ENCODE measurements around the gene RGS10.
"Not testable (repeated sequence)": the region's sequence is repeated elsewhere in the genome, so short reads cannot be mapped to it uniquely, and the experiment has no call there.

The RGS10 gene

DNA sequence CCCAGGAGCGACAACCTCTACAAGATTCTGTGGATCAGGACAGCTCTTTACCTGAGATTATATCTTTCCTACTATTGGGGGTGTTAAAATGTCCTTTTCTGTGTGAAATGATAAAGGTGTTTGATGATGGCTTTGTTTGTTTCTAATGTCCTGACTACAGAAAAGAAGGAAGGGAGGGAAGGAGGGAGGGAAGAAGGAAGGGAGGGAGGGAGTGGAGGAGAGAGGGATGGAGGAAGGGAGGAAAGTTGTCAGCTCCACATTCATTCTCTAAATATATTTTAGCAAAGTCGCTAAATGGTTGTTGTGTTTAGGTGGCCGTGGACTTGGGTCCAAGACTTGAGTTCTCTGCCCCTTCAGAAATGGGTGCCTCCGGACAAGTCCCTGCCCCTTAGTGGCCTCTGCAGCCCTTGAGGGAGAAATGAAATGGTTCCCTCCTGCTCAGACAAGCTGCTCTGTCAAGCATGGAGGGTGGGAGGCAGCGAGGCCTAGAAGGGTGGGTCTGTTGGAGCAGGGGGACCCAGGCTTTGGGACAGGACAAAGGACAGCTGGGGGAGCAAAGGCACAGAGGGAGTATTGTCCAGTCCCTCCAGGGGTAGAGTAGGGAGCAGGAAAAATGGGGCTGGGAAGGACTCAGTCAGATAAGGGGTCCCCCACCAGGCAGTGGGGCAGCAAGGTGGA is 4.4 kb downstream of the RGS10 start:
- Histone ChIP-seq H3K27ac (ENCODE audit: low read length) (no peak overlapping the region), H3K27me3 (ENCODE audit: insufficient read depth, low read length) (peaks cover 43% of the 10 kb centered on the region), H3K9me3 (ENCODE audit: insufficient read depth, low read depth, low read length) (no peaks in the 10 kb centered on the region), H3K4me1 (ENCODE audit: insufficient read depth, low read length) (no peaks in the 10 kb centered on the region), H3K36me3 (ENCODE audit: insufficient read depth, low read depth, low read length) (no peaks in the 10 kb centered on the region), H3K9ac (ENCODE audit: low read depth, low read length) (no peak overlapping the region), H3K4me3 (ENCODE audit: low read length) (no peak overlapping the region)

DNA sequence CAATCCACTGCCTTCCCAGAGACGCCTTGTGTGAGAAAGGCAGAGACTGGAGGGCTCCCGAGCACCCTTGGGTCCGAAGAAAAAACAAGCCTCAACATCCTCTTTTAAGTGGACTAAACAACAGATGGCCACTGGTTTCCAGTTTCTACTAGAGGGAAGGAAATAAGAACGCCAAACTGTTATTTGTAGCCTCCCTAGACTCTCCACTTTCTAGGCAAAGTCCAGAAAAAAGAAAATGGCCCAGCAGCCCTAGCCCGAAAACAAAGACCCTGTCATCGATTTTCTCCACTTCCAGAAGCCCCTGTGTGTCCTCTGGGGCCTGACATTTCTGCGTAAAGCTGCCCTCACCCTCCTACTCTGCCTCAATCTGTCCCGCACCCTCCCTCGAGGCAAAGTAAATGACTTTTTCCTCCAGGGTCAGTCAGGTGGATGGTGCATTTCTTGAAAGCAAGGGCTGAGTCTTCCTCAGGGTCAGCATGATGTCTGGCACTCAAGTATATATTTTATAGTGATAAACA is 6.0 kb downstream of the RGS10 start:
- Histone ChIP-seq H3K27me3 (ENCODE audit: insufficient read depth, low read length) (peaks cover 28% of the 10 kb centered on the region), H3K9me3 (ENCODE audit: insufficient read depth, low read depth, low read length) (no peaks in the 10 kb centered on the region), H3K36me3 (ENCODE audit: insufficient read depth, low read depth, low read length) (no peaks in the 10 kb centered on the region), H3K9ac (ENCODE audit: low read depth, low read length) (no peak overlapping the region), H3K27ac (ENCODE audit: low read length) (no peak overlapping the region), H3K4me1 (ENCODE audit: insufficient read depth, low read length) (no peaks in the 10 kb centered on the region), H3K4me3 (ENCODE audit: low read length) (no peak overlapping the region)

DNA sequence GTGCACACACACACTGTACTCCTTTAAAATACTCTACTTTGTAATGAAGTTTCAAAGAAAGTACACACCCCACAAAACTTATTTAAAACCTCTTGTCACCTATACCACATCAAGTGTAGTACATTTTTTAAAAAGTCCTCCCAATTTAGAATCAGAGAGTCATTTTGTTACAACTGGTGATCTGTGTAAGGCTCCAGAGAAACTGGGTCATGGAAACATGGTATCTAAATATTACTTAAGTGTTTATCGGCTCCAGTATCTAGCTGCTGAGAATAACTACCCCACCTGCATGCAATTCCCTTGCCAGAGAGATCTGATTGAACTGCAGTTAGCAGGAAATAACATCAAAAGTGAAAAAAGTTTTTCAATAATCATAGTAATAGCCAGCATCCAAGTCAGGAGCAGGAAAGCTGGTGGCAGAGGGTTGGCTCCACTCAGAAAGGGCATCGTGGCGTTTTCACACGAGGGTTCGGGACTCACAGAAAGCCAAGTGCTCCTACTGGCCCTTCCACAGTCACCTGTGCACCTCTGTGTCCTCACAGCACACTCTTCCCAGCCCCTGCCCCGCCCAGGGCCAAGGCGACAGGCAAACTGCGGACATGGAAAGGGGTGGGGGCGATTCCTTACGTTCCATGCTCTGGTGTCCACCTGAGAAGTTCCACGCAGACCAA is 6.5 kb downstream of the RGS10 start:
- Histone ChIP-seq H3K9ac (ENCODE audit: low read depth, low read length) (no peak overlapping the region), H3K27me3 (ENCODE audit: insufficient read depth, low read length) (peaks cover 22% of the 10 kb centered on the region), H3K27ac (ENCODE audit: low read length) (no peak overlapping the region), H3K36me3 (ENCODE audit: insufficient read depth, low read depth, low read length) (no peaks in the 10 kb centered on the region), H3K4me3 (ENCODE audit: low read length) (no peak overlapping the region), H3K4me1 (ENCODE audit: insufficient read depth, low read length) (no peaks in the 10 kb centered on the region), H3K9me3 (ENCODE audit: insufficient read depth, low read depth, low read length) (no peaks in the 10 kb centered on the region)

DNA sequence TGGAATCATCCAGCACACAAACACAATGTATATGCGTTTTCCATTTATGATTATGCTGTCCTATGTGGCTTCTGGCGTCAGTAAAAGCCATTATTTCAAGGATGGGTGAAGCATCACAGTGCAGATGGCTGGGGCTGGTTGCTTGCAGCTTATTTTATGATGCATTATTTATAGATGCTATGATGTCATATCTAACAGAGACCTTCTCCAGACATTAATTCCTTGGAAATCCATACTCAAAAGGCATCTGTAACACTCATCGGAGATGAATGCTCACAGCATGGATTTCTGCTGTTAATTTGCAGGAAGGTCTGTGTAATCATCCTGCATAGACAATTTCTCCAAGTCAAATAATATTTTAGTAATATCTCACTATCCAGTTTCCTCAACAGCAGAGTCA is 7.2 kb downstream of the RGS10 start:
- H3K27me3 ChIP-seq (ENCODE audit: insufficient read depth, low read length) = peaks cover 15% of the 10 kb centered on the region
- no peaks in the 10 kb centered on the region for H3K4me1 ChIP-seq (ENCODE audit: insufficient read depth, low read length)
- no peaks in the 10 kb centered on the region for H3K9me3 ChIP-seq (ENCODE audit: insufficient read depth, low read depth, low read length)
- H3K36me3 ChIP-seq (ENCODE audit: insufficient read depth, low read depth, low read length) = no peaks in the 10 kb centered on the region
- no peak overlapping the region for H3K9ac ChIP-seq (ENCODE audit: low read depth, low read length)
- H3K27ac ChIP-seq (ENCODE audit: low read length) = no peak overlapping the region
- no peak overlapping the region for H3K4me3 ChIP-seq (ENCODE audit: low read length)

DNA sequence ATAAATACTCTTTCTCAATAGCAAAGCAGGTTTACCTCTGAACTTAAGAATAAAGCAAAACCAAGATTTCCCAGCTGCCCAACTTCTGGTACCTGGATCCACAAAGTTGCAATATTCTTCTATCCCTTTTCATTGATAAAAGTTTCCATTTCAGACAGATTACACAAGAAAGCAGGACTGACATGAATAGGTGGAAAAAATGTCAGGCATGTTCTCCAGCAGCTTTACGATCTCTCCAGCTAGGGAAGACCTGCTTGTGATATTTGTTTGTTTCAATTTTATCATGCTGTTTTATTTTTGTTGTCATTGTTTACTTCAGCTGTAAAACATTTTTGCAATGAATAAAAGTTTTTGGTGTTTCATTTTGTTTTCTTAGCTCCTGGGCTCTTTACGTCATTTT is 9.0 kb downstream of the RGS10 start:
- Histone ChIP-seq H3K4me3 (ENCODE audit: low read length) (no peak overlapping the region), H3K27me3 (ENCODE audit: insufficient read depth, low read length) (peaks cover 3% of the 10 kb centered on the region; the same call in 1 of the 2 replicates), H3K27ac (ENCODE audit: low read length) (no peak overlapping the region), H3K36me3 (ENCODE audit: insufficient read depth, low read depth, low read length) (no peaks in the 10 kb centered on the region), H3K9me3 (ENCODE audit: insufficient read depth, low read depth, low read length) (no peaks in the 10 kb centered on the region), H3K9ac (ENCODE audit: low read depth, low read length) (no peak overlapping the region), H3K4me1 (ENCODE audit: insufficient read depth, low read length) (no peaks in the 10 kb centered on the region)

DNA sequence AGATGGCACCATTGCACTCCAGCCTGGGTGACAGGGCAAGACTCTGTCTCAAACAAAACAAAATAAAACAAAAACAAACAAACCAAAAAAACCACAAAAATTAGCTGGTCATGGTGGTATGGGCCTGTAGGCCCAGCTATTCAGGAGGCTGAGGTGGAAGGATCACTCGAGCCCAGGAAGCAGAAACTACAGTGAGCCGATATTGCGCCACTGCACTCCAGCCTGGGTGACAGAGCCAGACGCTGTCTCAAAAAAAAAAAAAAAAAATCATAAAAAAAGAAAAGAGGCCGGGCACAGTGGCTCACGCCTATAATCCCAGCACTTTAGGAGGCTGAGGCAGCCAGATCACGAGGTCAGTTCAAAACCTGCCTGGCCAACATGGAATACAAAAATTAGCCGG is 9.7 kb downstream of the RGS10 start:
- not testable (repeated sequence) for H3K4me3 ChIP-seq (ENCODE audit: low read length); H3K36me3 ChIP-seq (ENCODE audit: insufficient read depth, low read depth, low read length)

DNA sequence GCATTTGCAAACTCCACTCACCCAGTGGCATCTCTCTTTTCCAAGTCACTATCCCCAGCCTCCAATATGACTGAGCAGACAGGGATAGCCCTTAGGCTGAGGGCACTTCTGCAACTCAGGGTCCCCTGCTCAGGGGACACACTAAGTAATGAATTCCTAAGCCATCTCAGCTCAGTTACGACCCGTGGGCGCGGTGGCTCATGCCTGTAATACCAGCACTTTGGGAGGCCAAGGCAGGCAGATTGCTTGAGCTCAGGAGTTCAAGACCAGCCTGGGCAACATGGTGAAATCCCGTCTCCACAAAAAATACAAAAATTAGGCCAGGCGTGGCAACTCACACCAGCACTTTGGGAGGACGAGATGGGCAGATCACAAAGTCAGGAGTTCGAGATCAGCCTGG is 10.3 kb downstream of the RGS10 start:
- H3K9me3 ChIP-seq (ENCODE audit: insufficient read depth, low read depth, low read length); H3K36me3 ChIP-seq (ENCODE audit: insufficient read depth, low read depth, low read length); H3K4me3 ChIP-seq (ENCODE audit: low read length); H3K27me3 ChIP-seq (ENCODE audit: insufficient read depth, low read length); H3K4me1 ChIP-seq (ENCODE audit: insufficient read depth, low read length); H3K9ac ChIP-seq (ENCODE audit: low read depth, low read length); H3K27ac ChIP-seq (ENCODE audit: low read length): not testable (repeated sequence)

More for the DNA sequence above, 9.7 kb downstream of the RGS10 start:
- not testable (repeated sequence) for H3K27ac ChIP-seq (ENCODE audit: low read length); H3K27me3 ChIP-seq (ENCODE audit: insufficient read depth, low read length); H3K9ac ChIP-seq (ENCODE audit: low read depth, low read length); H3K4me1 ChIP-seq (ENCODE audit: insufficient read depth, low read length); H3K9me3 ChIP-seq (ENCODE audit: insufficient read depth, low read depth, low read length)

DNA sequence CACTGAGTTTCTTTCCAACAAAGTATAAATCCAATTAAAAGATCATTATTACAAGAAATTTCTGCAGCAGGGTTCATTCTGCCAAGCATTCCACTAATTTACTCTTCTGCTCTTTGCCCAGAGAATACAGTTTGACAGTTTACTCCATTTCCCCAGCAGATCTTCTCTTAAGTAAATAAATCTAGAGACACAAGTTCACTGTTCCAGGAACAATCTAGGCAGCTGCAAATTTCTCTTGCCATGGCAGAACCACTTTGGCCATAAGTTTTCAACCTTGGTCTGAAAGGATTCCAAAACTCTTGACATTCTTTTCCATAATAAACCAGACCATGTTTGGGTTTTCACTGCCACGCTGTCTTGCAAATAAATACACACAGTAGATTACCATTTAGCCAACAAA is 11.5 kb downstream of the RGS10 start:
- no peak overlapping the region for H3K27ac ChIP-seq (ENCODE audit: low read length)
- no peaks in the 10 kb centered on the region for H3K36me3 ChIP-seq (ENCODE audit: insufficient read depth, low read depth, low read length)
- H3K4me1 ChIP-seq (ENCODE audit: insufficient read depth, low read length) = no peaks in the 10 kb centered on the region
- H3K9ac ChIP-seq (ENCODE audit: low read depth, low read length) = no peak overlapping the region
- H3K4me3 ChIP-seq (ENCODE audit: low read length) = no peak overlapping the region
- no peaks in the 10 kb centered on the region for H3K9me3 ChIP-seq (ENCODE audit: insufficient read depth, low read depth, low read length)
- no peaks in the 10 kb centered on the region for H3K27me3 ChIP-seq (ENCODE audit: insufficient read depth, low read length)

DNA sequence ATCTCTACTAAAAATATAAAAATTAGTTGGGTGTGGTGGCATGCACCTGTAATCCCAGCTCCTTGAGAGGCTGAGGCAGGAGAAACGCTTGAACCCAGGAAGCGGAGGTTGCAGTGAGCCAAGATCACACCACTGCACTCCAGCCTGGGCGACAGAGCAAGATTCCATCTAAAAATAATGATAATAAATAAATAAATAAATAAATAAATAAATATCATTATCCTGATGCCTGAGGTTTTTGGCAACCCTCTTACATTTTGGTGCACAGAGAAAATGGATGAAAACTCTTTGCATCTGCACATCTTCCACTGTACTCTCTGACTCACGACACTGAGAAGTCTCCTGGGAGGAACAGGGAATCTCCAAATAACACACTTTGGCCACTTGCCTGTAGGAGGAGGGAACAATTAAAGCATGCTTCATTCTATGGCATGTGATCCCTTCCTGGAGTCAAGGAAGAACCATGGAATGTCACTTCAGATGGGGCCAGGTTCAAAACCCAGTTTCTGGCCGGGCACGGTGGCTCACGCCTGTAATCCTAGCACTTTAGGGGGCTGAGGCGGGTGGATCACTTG is 13.8 kb downstream of the RGS10 start:
- H3K4me3 ChIP-seq (ENCODE audit: low read length); H3K27ac ChIP-seq (ENCODE audit: low read length); H3K36me3 ChIP-seq (ENCODE audit: insufficient read depth, low read depth, low read length); H3K9me3 ChIP-seq (ENCODE audit: insufficient read depth, low read depth, low read length); H3K27me3 ChIP-seq (ENCODE audit: insufficient read depth, low read length); H3K9ac ChIP-seq (ENCODE audit: low read depth, low read length); H3K4me1 ChIP-seq (ENCODE audit: insufficient read depth, low read length): not testable (repeated sequence)

DNA sequence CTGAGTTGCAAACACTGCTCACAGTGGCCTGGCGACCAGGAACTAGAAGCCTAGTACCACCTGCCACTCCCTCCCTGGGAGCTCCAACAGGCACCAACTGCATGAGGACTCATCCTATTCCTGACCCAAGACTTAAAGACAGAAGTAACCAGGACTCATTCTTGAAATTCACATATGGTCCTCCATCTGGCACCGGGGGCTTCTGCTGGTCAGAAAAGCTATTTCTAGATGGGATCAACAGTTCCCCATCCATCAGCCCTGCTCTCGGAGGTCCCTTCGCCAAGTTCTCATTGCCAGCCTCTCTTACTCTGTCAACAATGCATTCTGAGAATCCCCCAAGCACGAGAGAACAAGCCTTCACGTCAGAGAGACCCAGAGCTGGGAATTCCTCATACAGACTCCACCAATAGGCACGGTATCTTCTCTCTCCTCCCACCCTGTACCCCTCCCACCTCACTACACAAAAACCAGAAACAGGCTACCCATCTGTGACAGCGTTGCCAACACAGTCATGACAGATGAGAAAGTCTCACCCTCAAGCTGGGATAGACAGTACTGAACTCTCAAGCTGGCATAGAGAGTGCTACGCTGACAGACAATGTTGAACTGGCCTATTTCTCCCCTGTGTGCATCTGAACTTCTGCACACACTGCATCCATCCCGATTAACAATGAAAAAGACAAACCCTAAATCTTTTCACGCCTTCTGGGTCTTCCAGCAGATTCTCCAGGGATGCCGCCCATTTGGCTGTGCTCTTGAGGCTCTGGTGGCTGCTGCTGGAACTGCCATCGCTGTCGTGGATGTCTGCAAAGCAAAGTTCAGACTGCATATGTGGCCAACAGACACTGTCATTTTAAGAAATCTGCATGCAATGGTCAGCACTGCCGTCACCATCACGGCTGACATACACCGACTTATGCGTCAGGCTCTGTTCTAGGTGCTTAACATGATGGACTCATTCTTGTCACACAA is 15.6 kb downstream of the RGS10 start:
- Histone ChIP-seq H3K4me3 (ENCODE audit: low read length) (no peak overlapping the region), H3K27me3 (ENCODE audit: insufficient read depth, low read length) (no peaks in the 10 kb centered on the region), H3K9me3 (ENCODE audit: insufficient read depth, low read depth, low read length) (no peaks in the 10 kb centered on the region), H3K27ac (ENCODE audit: low read length) (no peak overlapping the region), H3K9ac (ENCODE audit: low read depth, low read length) (no peak overlapping the region), H3K4me1 (ENCODE audit: insufficient read depth, low read length) (no peaks in the 10 kb centered on the region), H3K36me3 (ENCODE audit: insufficient read depth, low read depth, low read length) (no peaks in the 10 kb centered on the region)

DNA sequence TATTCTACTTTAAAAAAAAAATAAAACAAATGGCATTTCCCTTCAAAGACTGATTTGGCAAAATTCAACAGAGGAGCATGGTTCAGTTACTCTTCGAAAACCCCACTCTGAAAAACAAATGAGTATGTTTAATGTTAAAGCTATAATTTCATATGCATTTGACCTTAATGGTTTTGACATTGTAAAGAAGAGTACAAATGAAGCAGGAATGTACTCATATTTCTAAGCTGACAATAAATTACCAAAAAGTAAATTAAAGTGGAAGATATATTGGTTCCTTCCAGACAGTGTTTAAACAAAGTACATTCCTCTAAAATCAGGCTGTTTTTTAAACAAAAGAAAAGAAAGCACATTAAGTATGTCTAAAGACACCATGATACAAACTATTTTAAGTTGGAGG is 16.4 kb downstream of the RGS10 start:
- Histone ChIP-seq H3K4me3 (ENCODE audit: low read length) (no peak overlapping the region), H3K27ac (ENCODE audit: low read length) (no peak overlapping the region), H3K9ac (ENCODE audit: low read depth, low read length) (no peak overlapping the region), H3K36me3 (ENCODE audit: insufficient read depth, low read depth, low read length) (no peaks in the 10 kb centered on the region), H3K9me3 (ENCODE audit: insufficient read depth, low read depth, low read length) (no peaks in the 10 kb centered on the region), H3K27me3 (ENCODE audit: insufficient read depth, low read length) (no peaks in the 10 kb centered on the region), H3K4me1 (ENCODE audit: insufficient read depth, low read length) (no peaks in the 10 kb centered on the region)
